ENCODE results near the gene DPEP1. TPM values are rescaled to one million over a fixed set of nuclear protein-coding genes. Genes with fewer than 3 reads are reported as not detected.
A peak's percentile ranks its signal among the peaks of the same experiment; 100 is the strongest.

Gene DPEP1
- total and polyA plus RNA-seq, 4 donors: 0.26 to 8.9 (median 0.95) TPM

GRCh38 chr16:89615176-89615575, 1.7 kb downstream of the DPEP1 start:
- DNase-seq: no peak
- WGBS, 2 donors: 86 to 90% methylated on average over 13 of the region's 13 CpGs
- no peak overlapping the region for H3K4me3 ChIP-seq

GRCh38 chr16:89615596-89616090, 2.2 kb downstream of the DPEP1 start:
- H3K27ac ChIP-seq (ENCODE audit: low read depth in 1 of 2, low read length in 1 of 2): no peak overlapping the region
- H3K9ac ChIP-seq (ENCODE audit: insufficient read depth in 1 of 2, low read length in 2 of 2): no peak overlapping the region
- no peaks in the 10 kb centered on the region for H3K27me3 ChIP-seq (ENCODE audit: control insufficient read depth in 3 of 3, insufficient read depth in 3 of 3, low read length in 2 of 3)
- peaks cover 0 to 2% (median 0%) of the 10 kb centered on the region in 4 donors for H3K9me3 ChIP-seq (ENCODE audit: control insufficient read depth in 4 of 4, insufficient read depth in 3 of 4, low read length in 3 of 4)
- DNase-seq (no peak), ATAC-seq (ENCODE audit: insufficient read depth, low FRiP score) (no peak)
- 46 to 51% methylated on average over 17 of the region's 17 CpGs for WGBS, 2 donors
- TF ChIP-seq CTCF (IDR thresholded peaks at IDR 0.05; ENCODE audit: control extremely low read depth, extremely low read depth): peak; percentile 26
- H3K4me3 ChIP-seq: no peak overlapping the region
- H3K36me3 ChIP-seq (ENCODE audit: control insufficient read depth in 4 of 4, insufficient read depth in 4 of 4, low read length in 4 of 4): no peaks in the 10 kb centered on the region
- peaks cover 0 to 19% (median 3%) of the 10 kb centered on the region in 5 donors for H3K4me1 ChIP-seq (ENCODE audit: control insufficient read depth in 5 of 5, insufficient read depth in 5 of 5, low read length in 5 of 5)

More at GRCh38 chr16:89615176-89615575, 1.7 kb downstream of the DPEP1 start:
- H3K9ac ChIP-seq (ENCODE audit: insufficient read depth in 1 of 2, low read length in 2 of 2): no peak overlapping the region
- H3K27me3 ChIP-seq (ENCODE audit: control insufficient read depth in 3 of 3, insufficient read depth in 3 of 3, low read length in 2 of 3): no peaks in the 10 kb centered on the region
- H3K9me3 ChIP-seq (ENCODE audit: control insufficient read depth in 4 of 4, insufficient read depth in 3 of 4, low read length in 3 of 4): peaks cover 0 to 2% (median 0%) of the 10 kb centered on the region in 4 donors
- H3K36me3 ChIP-seq (ENCODE audit: control insufficient read depth in 4 of 4, insufficient read depth in 4 of 4, low read length in 4 of 4): no peaks in the 10 kb centered on the region
- H3K4me1 ChIP-seq (ENCODE audit: control insufficient read depth in 5 of 5, insufficient read depth in 5 of 5, low read length in 5 of 5): peaks cover 0 to 14% (median 3%) of the 10 kb centered on the region in 5 donors
- TF ChIP-seq CTCF (IDR thresholded peaks at IDR 0.05; ENCODE audit: control extremely low read depth, extremely low read depth): no peak
- H3K27ac ChIP-seq (ENCODE audit: low read depth in 1 of 2, low read length in 1 of 2): no peak overlapping the region
- ATAC-seq (ENCODE audit: insufficient read depth, low FRiP score): no peak

- DNase-seq: no peak
- no peak for ATAC-seq (ENCODE audit: insufficient read depth, low FRiP score)
- WGBS, 2 donors: 50 to 57% methylated on average over 20 of the region's 20 CpGs
- no peak overlapping the region for H3K9ac ChIP-seq (ENCODE audit: insufficient read depth in 1 of 2, low read length in 2 of 2)
- peaks cover 0 to 21% (median 3%) of the 10 kb centered on the region in 5 donors for H3K4me1 ChIP-seq (ENCODE audit: control insufficient read depth in 5 of 5, insufficient read depth in 5 of 5, low read length in 5 of 5)
- H3K9me3 ChIP-seq (ENCODE audit: control insufficient read depth in 4 of 4, insufficient read depth in 3 of 4, low read length in 3 of 4): peaks cover 0 to 2% (median 0%) of the 10 kb centered on the region in 4 donors
- no peak overlapping the region for H3K4me3 ChIP-seq
- H3K27me3 ChIP-seq (ENCODE audit: control insufficient read depth in 3 of 3, insufficient read depth in 3 of 3, low read length in 2 of 3): peaks cover 0 to 2% (median 0%) of the 10 kb centered on the region in 3 donors
- H3K36me3 ChIP-seq (ENCODE audit: control insufficient read depth in 4 of 4, insufficient read depth in 4 of 4, low read length in 4 of 4): no peaks in the 10 kb centered on the region
- TF ChIP-seq CTCF (IDR thresholded peaks at IDR 0.05; ENCODE audit: control extremely low read depth, extremely low read depth): no peak
- peak overlapping the region in 1 of 2 donors; percentile 75 for H3K27ac ChIP-seq (ENCODE audit: low read depth in 1 of 2, low read length in 1 of 2)
Observed at GRCh38 chr16:89616623-89617022, 3.2 kb downstream of the DPEP1 start.

GRCh38 chr16:89617036-89617435, 3.6 kb downstream of the DPEP1 start:
- H3K4me3 ChIP-seq: no peak overlapping the region
- H3K36me3 ChIP-seq (ENCODE audit: control insufficient read depth in 4 of 4, insufficient read depth in 4 of 4, low read length in 4 of 4): no peaks in the 10 kb centered on the region
- WGBS, 2 donors: 59 to 69% methylated on average over 6 of the region's 6 CpGs
- peaks cover 0 to 3% (median 0%) of the 10 kb centered on the region in 3 donors for H3K27me3 ChIP-seq (ENCODE audit: control insufficient read depth in 3 of 3, insufficient read depth in 3 of 3, low read length in 2 of 3)
- DNase-seq (no peak), ATAC-seq (ENCODE audit: insufficient read depth, low FRiP score) (no peak)
- peaks cover 0 to 2% (median 0%) of the 10 kb centered on the region in 4 donors for H3K9me3 ChIP-seq (ENCODE audit: control insufficient read depth in 4 of 4, insufficient read depth in 3 of 4, low read length in 3 of 4)
- peak overlapping the region in 1 of 2 donors; percentile 75 for H3K27ac ChIP-seq (ENCODE audit: low read depth in 1 of 2, low read length in 1 of 2)
- no peak for TF ChIP-seq CTCF (IDR thresholded peaks at IDR 0.05; ENCODE audit: control extremely low read depth, extremely low read depth)
- H3K9ac ChIP-seq (ENCODE audit: insufficient read depth in 1 of 2, low read length in 2 of 2): no peak overlapping the region
- peaks cover 0 to 21% (median 3%) of the 10 kb centered on the region in 5 donors for H3K4me1 ChIP-seq (ENCODE audit: control insufficient read depth in 5 of 5, insufficient read depth in 5 of 5, low read length in 5 of 5)
